Breast epithelium (tissue), 4 donors: ENCODE measurements around the gene DNAH10. TPM values are rescaled to one million over a fixed set of nuclear protein-coding genes. Genes with fewer than 3 reads are reported as not detected.

Source experiments
- DNase-seq, 2 donors: peaks; one replicate each; pipeline ENCODE4 v3.0.0-alpha.2; 2019; ENCODE audit warnings: low spot score in 2 of 2
- H3K27ac ChIP-seq, 2 donors: fragments of 200-600 bp; sonication (generic) in 1 of 2; one replicate each; pipeline ENCODE4 v1.5.1; 2016 to 2019; ENCODE audit warnings: mild to moderate bottlenecking in 1 of 2
- H3K27me3 ChIP-seq, 2 donors: fragments of 200-600 bp; sonication (generic) in 1 of 2; one replicate each; pipeline versions ENCODE4 v1.5.1 to v1.6.0; 2017 to 2019; ENCODE audit warnings: control low read depth in 1 of 2, mild to moderate bottlenecking in 1 of 2
- H3K36me3 ChIP-seq: fragments of 200-600 bp; one replicate; pipeline ENCODE4 v1.5.1; 2019
- H3K4me1 ChIP-seq, 2 donors: fragments of 200-600 bp; sonication (generic); one replicate each; pipeline ENCODE4 v1.5.1; 2016 to 2019; ENCODE audit warnings: control low read depth in 1 of 2
- H3K4me3 ChIP-seq, 3 donors: fragments of 200-600 bp; sonication (generic); 1 replicate in 2 of 3; 2 replicates in 1 of 3; pipeline ENCODE4 v1.5.1; 2016 to 2019; ENCODE audit warnings: mild to moderate bottlenecking in 3 of 3, moderate library complexity in 2 of 3
- H3K9me3 ChIP-seq, 2 donors: fragments of 200-600 bp; sonication (generic) in 1 of 2; one replicate each; pipeline ENCODE4 v1.5.1; 2016 to 2019; ENCODE audit warnings: control low read depth in 1 of 2
- CTCF ChIP-seq, 3 donors: fragments of 450-650 bp; IDR thresholded peaks; one replicate each; pipeline ENCODE4 v1.5.1; 2016 to 2017; ENCODE audit warnings: antibody characterized with exemption in 3 of 3, mild to moderate bottlenecking in 3 of 3, moderate library complexity in 3 of 3
- POLR2A ChIP-seq: fragments of 450-650 bp; IDR thresholded peaks from one replicate; pipeline ENCODE4 v1.6.1; 2016; ENCODE audit warnings: antibody characterized with exemption, mild to moderate bottlenecking, moderate library complexity
- POLR2AphosphoS5 ChIP-seq, 3 donors: sonication (generic); formaldehyde crosslinking; IDR thresholded peaks; one replicate each; pipeline ENCODE4 v1.6.1; 2017; ENCODE audit warnings: antibody characterized with exemption in 3 of 3
- intact Hi-C: fragments of 100-400 bp; cut with DNase I; formaldehyde crosslinking; loops from one replicate; pipeline ENCODE4 v1.15.1; 2023; ENCODE audit warnings: low total_unique reads
- total RNA-seq, 3 donors: library from RNA; depleted of rRNA; stranded (reverse); fragments of >200 nt; gene quantifications; one replicate each; pipeline ENCODE4 v1.1.0, GENCODE V29; 2016

DNAH10 gene
- total RNA-seq, 3 donors from 2014 or later = under 0.01 to 0.44 (median 0.33) TPM

- no peaks in the 10 kb centered on the region for H3K27me3 ChIP-seq
- no peaks in the 10 kb centered on the region for H3K36me3 ChIP-seq
- no peak overlapping the region for H3K4me3 ChIP-seq
- H3K9me3 ChIP-seq = peaks cover 4 to 7% of the 10 kb centered on the region in 2 donors
- no peak for DNase-seq
- H3K27ac ChIP-seq = no peak overlapping the region
- no peaks in the 10 kb centered on the region for H3K4me1 ChIP-seq
- no peak for TF ChIP-seq POLR2A
- TF ChIP-seq CTCF (IDR thresholded peaks at IDR 0.05) = no peak
- TF ChIP-seq POLR2AphosphoS5 (IDR thresholded peaks at IDR 0.05) = no peak
- intact Hi-C loops = no loop called here
Measured at GRCh38 chr12:123833830-123834229, 71.7 kb downstream of the DNAH10 start.

GRCh38 chr12:123834845-123835244, 72.7 kb downstream of the DNAH10 start:
- intact Hi-C loops = no loop called here
- Histone ChIP-seq H3K27ac (no peak overlapping the region), H3K9me3 (peaks cover 4 to 7% of the 10 kb centered on the region in 2 donors), H3K36me3 (no peaks in the 10 kb centered on the region), H3K4me3 (no peak overlapping the region), H3K27me3 (no peaks in the 10 kb centered on the region), H3K4me1 (no peaks in the 10 kb centered on the region)
- no peak for DNase-seq
- TF ChIP-seq CTCF (IDR thresholded peaks at IDR 0.05) (no peak), POLR2AphosphoS5 (IDR thresholded peaks at IDR 0.05) (no peak), POLR2A (no peak)

- TF ChIP-seq CTCF (IDR thresholded peaks at IDR 0.05) = no peak
- TF ChIP-seq POLR2A = no peak
- TF ChIP-seq POLR2AphosphoS5 (IDR thresholded peaks at IDR 0.05) = no peak
- intact Hi-C loops = no loop called here
- DNase-seq = no peak
- Histone ChIP-seq H3K9me3 (peaks cover 4 to 7% of the 10 kb centered on the region in 2 donors), H3K4me3 (no peak overlapping the region), H3K4me1 (no peaks in the 10 kb centered on the region), H3K27ac (no peak overlapping the region), H3K27me3 (no peaks in the 10 kb centered on the region), H3K36me3 (no peaks in the 10 kb centered on the region)
Measured at GRCh38 chr12:123836292-123836691, 74.2 kb downstream of the DNAH10 start.

- no peak overlapping the region for H3K27ac ChIP-seq
- H3K27me3 ChIP-seq = no peaks in the 10 kb centered on the region
- no peak overlapping the region for H3K4me3 ChIP-seq
- intact Hi-C loops = no loop called here
- TF ChIP-seq POLR2AphosphoS5 (IDR thresholded peaks at IDR 0.05) = no peak
- TF ChIP-seq CTCF (IDR thresholded peaks at IDR 0.05) = no peak
- TF ChIP-seq POLR2A = no peak
- peaks cover 4 to 5% of the 10 kb centered on the region in 2 donors for H3K9me3 ChIP-seq
- H3K4me1 ChIP-seq = no peaks in the 10 kb centered on the region
- H3K36me3 ChIP-seq = no peaks in the 10 kb centered on the region
- DNase-seq = no peak
Measured at GRCh38 chr12:123839826-123840225, 77.7 kb downstream of the DNAH10 start.

GRCh38 chr12:123840765-123841425, 78.8 kb downstream of the DNAH10 start:
- Histone ChIP-seq H3K36me3 (no peaks in the 10 kb centered on the region), H3K27ac (no peak overlapping the region), H3K4me1 (no peaks in the 10 kb centered on the region), H3K4me3 (no peak overlapping the region), H3K9me3 (no peaks in the 10 kb centered on the region), H3K27me3 (no peaks in the 10 kb centered on the region)
- TF ChIP-seq CTCF (IDR thresholded peaks at IDR 0.05) (no peak), POLR2A (no peak), POLR2AphosphoS5 (IDR thresholded peaks at IDR 0.05) (no peak)
- intact Hi-C loops = no loop called here
- no peak for DNase-seq
